Gastroesophageal sphincter (tissue), 4 donors: ENCODE data around the gene NAP1L1. TPM values are rescaled to one million over a fixed set of nuclear protein-coding genes. Genes with fewer than 3 reads are reported as not detected.

ENCODE experiments used
- ATAC-seq: fragments of 150-250 bp; one replicate; pipeline ENCODE4 v1.9.1; 2016; ENCODE audit warnings: mild to moderate bottlenecking, moderate library complexity
- H3K27ac ChIP-seq, 4 donors: fragments of 200-600 bp; sonication (generic) in 3 of 4; 1 replicate in 3 of 4; 2 replicates in 1 of 4; pipeline ENCODE4 v1.5.1; 2016 to 2019
- H3K27me3 ChIP-seq: fragments of 200-600 bp; sonication (generic); one replicate; pipeline ENCODE4 v1.5.1; 2019
- H3K36me3 ChIP-seq, 2 donors: fragments of 200-600 bp; sonication (generic); one replicate each; pipeline ENCODE4 v1.5.1; 2019; ENCODE audit warnings: control low read depth in 1 of 2
- H3K4me1 ChIP-seq, 3 donors: fragments of 200-600 bp; sonication (generic); 1 replicate in 2 of 3; 2 replicates in 1 of 3; pipeline ENCODE4 v1.5.1; 2016 to 2019; ENCODE audit warnings: control low read depth in 2 of 3
- H3K4me3 ChIP-seq, 2 donors: fragments of 200-600 bp; sonication (generic); one replicate each; pipeline ENCODE4 v1.5.1; 2019; ENCODE audit warnings: mild to moderate bottlenecking in 1 of 2, moderate library complexity in 1 of 2
- H3K9me3 ChIP-seq, 3 donors: fragments of 200-600 bp; sonication (generic); one replicate each; pipeline ENCODE4 v1.5.1; 2017 to 2019; ENCODE audit warnings: control low read depth in 2 of 3
- CTCF ChIP-seq, 4 experiments: fragments of 200-600 bp in 2 of 4; fragments of 450-650 bp in 2 of 4; sonication (generic) in 1 of 4; IDR thresholded peaks; one replicate each; pipeline ENCODE4 v1.5.1; 2017 to 2019; ENCODE audit warnings: antibody characterized with exemption in 4 of 4, mild to moderate bottlenecking in 2 of 4, moderate library complexity in 2 of 4
- EP300 ChIP-seq: sonication (generic); formaldehyde crosslinking; IDR thresholded peaks from one replicate; pipeline ENCODE4 v1.6.1; 2017; ENCODE audit warnings: antibody characterized with exemption, mild to moderate bottlenecking
- POLR2A ChIP-seq, 2 donors: fragments of 450-650 bp; IDR thresholded peaks; one replicate each; pipeline ENCODE4 v1.6.1; 2017; ENCODE audit warnings: antibody characterized with exemption in 2 of 2, mild to moderate bottlenecking in 2 of 2, moderate library complexity in 1 of 2
- POLR2AphosphoS5 ChIP-seq: sonication (generic); formaldehyde crosslinking; IDR thresholded peaks from one replicate; pipeline ENCODE4 v1.6.1; 2017; ENCODE audit warnings: antibody characterized with exemption
- WGBS, 2 donors: methylation state at CpG; one replicate each; pipeline ENCODE4 v1.1.5; 2018; ENCODE audit warnings: low coverage in 1 of 2; 5-methylcytosine and 5-hydroxymethylcytosine counted together
- total RNA-seq, 4 donors: library from RNA; depleted of rRNA; stranded (reverse); fragments of >200 nt; gene quantifications; one replicate each; pipeline ENCODE4 v1.1.0, GENCODE V29; 2016

Gene NAP1L1
- total RNA-seq, 4 donors from 2014 or later: 329 to 486 (median 395) TPM

- 93 to 100% methylated on average over 4 to 7 of the region's 7 CpGs for WGBS, 2 donors
- no peak for TF ChIP-seq POLR2AphosphoS5
- no peak for TF ChIP-seq CTCF (IDR thresholded peaks at IDR 0.05)
- no peak for TF ChIP-seq POLR2A (IDR thresholded peaks at IDR 0.05)
- TF ChIP-seq EP300: no peak
- Histone ChIP-seq H3K36me3 (peaks cover 3 to 91% of the 10 kb centered on the region in 2 donors), H3K4me3 (no peak overlapping the region), H3K9me3 (no peaks in the 10 kb centered on the region), H3K4me1 (no peaks in the 10 kb centered on the region), H3K27ac (no peak overlapping the region), H3K27me3 (no peaks in the 10 kb centered on the region)
- no peak for ATAC-seq
These were observed 27.2 kb downstream of the NAP1L1 start for GRCh38 chr12:76057326-76057725.

GRCh38 chr12:76055393-76055792, 29.1 kb downstream of the NAP1L1 start:
- no peak overlapping the region for H3K27ac ChIP-seq
- H3K4me1 ChIP-seq: no peaks in the 10 kb centered on the region
- no peak overlapping the region for H3K4me3 ChIP-seq
- no peaks in the 10 kb centered on the region for H3K27me3 ChIP-seq
- no peaks in the 10 kb centered on the region for H3K9me3 ChIP-seq
- 66 to 73% methylated on average over 2 of the region's 2 CpGs for WGBS, 2 donors
- ATAC-seq: no peak
- no peak for TF ChIP-seq POLR2A (IDR thresholded peaks at IDR 0.05)
- TF ChIP-seq EP300: no peak
- no peak for TF ChIP-seq CTCF (IDR thresholded peaks at IDR 0.05)
- no peak for TF ChIP-seq POLR2AphosphoS5
- H3K36me3 ChIP-seq: peaks cover 5 to 97% of the 10 kb centered on the region in 2 donors

GRCh38 chr12:76049575-76050251, 34.8 kb downstream of the NAP1L1 start:
- 92% methylated on average over 4 of the region's 4 CpGs for WGBS, 2 donors
- Histone ChIP-seq H3K36me3 (peaks cover 15 to 73% of the 10 kb centered on the region in 2 donors), H3K27me3 (no peaks in the 10 kb centered on the region), H3K4me3 (no peak overlapping the region), H3K27ac (no peak overlapping the region), H3K4me1 (no peaks in the 10 kb centered on the region), H3K9me3 (no peaks in the 10 kb centered on the region)
- TF ChIP-seq EP300: no peak
- no peak for TF ChIP-seq POLR2A (IDR thresholded peaks at IDR 0.05)
- no peak for TF ChIP-seq CTCF (IDR thresholded peaks at IDR 0.05)
- no peak for TF ChIP-seq POLR2AphosphoS5
- ATAC-seq: no peak

GRCh38 chr12:76047742-76048141, 36.7 kb downstream of the NAP1L1 start:
- peaks cover 11 to 72% of the 10 kb centered on the region in 2 donors for H3K36me3 ChIP-seq
- no peak for ATAC-seq
- no peaks in the 10 kb centered on the region for H3K9me3 ChIP-seq
- WGBS, 2 donors: 70 to 80% methylated on average over 2 of the region's 2 CpGs
- H3K27me3 ChIP-seq: no peaks in the 10 kb centered on the region
- H3K27ac ChIP-seq: no peak overlapping the region
- no peaks in the 10 kb centered on the region for H3K4me1 ChIP-seq
- TF ChIP-seq EP300 (no peak), POLR2A (IDR thresholded peaks at IDR 0.05) (no peak), POLR2AphosphoS5 (no peak), CTCF (IDR thresholded peaks at IDR 0.05) (no peak)
- H3K4me3 ChIP-seq: no peak overlapping the region

- no peaks in the 10 kb centered on the region for H3K9me3 ChIP-seq
- no peaks in the 10 kb centered on the region for H3K27me3 ChIP-seq
- H3K4me3 ChIP-seq: no peak overlapping the region
- H3K36me3 ChIP-seq: peaks cover 11 to 68% of the 10 kb centered on the region in 2 donors
- H3K4me1 ChIP-seq: no peaks in the 10 kb centered on the region
- no peak for ATAC-seq
- WGBS, 2 donors: 94 to 100% methylated on average over 2 of the region's 2 CpGs
- H3K27ac ChIP-seq: no peak overlapping the region
- TF ChIP-seq POLR2A (IDR thresholded peaks at IDR 0.05): no peak
- TF ChIP-seq EP300: no peak
- TF ChIP-seq POLR2AphosphoS5: no peak
These were observed 37.4 kb downstream of the NAP1L1 start for GRCh38 chr12:76047060-76047459.
